Panc1 (cell line): ENCODE results near the gene THOC7.

Experiments used
- POLR2AphosphoS5 ChIP-seq: IDR thresholded peaks from 2 replicates; pipeline ENCODE4 v1.6.1; 2012; ENCODE audit warnings: mild to moderate bottlenecking, low read depth, low read length, moderate library complexity
- SIN3A ChIP-seq: IDR thresholded peaks from 2 replicates; pipeline ENCODE4 v1.6.1; 2012; ENCODE audit warnings: low read depth, mild to moderate bottlenecking, low read length, moderate library complexity, borderline replicate concordance; ENCODE audit not compliant: insufficient read depth
- TCF7L2 ChIP-seq: IDR thresholded peaks from 2 replicates; pipeline ENCODE4 v1.6.1; 2011; ENCODE audit warnings: mild to moderate bottlenecking, low read depth, low read length, inconsistent platforms
- TF ChIP-seq, protein P1 (sequence below): fragments of 450-650 bp; IDR thresholded peaks from 2 replicates; pipeline ENCODE4 v1.5.1; 2017; ENCODE audit warnings: mild to moderate bottlenecking
- TF ChIP-seq, protein P2 (sequence below), 2 experiments: IDR thresholded peaks; 2 replicates each; pipeline ENCODE4 v1.6.1; 2011 to 2012; ENCODE audit warnings: low read depth in 2 of 2, control low read depth in 1 of 2, low read length in 1 of 2, mild to moderate bottlenecking in 1 of 2, moderate library complexity in 1 of 2; ENCODE audit not compliant: insufficient read depth in 1 of 2

DNA sequence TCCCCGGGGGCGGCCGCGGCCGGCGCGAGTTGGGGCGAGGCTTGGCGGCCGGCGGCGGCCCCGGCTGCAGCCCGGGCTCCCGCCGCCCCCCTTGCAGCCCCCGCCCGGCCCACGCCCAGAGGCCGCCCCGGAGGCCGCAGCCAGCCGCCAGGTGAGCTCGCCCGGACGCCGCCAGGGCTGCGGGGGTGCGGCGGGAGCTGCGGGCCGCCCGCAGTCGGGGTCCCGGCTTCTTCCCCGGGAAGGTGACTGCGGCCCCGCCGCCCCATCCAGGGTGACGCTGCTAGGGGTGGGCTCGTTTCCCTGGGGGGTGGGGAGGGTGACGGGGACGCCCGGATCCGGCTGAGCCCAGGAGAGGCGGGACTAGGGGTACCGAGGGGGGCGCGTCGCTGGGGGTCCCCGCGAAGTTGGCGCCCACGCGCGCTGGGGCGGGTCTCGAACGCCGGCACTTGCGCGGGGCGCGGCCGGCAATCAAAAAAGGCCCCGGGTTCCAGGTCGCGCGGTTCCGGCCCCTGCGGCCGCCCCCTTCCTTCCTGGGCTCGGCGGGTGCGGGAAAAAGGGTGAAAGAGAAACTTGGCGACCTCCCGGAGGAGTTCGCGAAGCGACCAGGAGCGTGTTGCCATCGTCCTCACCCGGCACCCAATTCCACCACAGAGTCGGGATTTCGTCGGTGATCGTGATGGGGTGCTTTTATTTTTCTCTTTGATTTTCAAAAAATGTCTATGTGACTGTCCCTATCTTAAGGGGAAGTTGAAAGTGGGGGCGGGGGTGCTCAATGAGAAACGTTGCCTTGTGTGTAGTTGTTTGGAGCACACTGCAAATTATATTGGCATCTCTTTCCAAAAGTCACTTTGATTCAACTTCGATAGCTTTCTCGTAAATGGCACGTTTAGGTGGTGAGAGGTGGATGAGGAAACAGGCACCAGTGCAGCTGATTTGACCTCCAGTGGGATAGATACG is 681 bp upstream of the THOC7 start:
- TF ChIP-seq, protein P1, sequence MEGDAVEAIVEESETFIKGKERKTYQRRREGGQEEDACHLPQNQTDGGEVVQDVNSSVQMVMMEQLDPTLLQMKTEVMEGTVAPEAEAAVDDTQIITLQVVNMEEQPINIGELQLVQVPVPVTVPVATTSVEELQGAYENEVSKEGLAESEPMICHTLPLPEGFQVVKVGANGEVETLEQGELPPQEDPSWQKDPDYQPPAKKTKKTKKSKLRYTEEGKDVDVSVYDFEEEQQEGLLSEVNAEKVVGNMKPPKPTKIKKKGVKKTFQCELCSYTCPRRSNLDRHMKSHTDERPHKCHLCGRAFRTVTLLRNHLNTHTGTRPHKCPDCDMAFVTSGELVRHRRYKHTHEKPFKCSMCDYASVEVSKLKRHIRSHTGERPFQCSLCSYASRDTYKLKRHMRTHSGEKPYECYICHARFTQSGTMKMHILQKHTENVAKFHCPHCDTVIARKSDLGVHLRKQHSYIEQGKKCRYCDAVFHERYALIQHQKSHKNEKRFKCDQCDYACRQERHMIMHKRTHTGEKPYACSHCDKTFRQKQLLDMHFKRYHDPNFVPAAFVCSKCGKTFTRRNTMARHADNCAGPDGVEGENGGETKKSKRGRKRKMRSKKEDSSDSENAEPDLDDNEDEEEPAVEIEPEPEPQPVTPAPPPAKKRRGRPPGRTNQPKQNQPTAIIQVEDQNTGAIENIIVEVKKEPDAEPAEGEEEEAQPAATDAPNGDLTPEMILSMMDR = no peak
- no peak for TF ChIP-seq POLR2AphosphoS5
- no peak for TF ChIP-seq SIN3A
- TF ChIP-seq, protein P2, sequence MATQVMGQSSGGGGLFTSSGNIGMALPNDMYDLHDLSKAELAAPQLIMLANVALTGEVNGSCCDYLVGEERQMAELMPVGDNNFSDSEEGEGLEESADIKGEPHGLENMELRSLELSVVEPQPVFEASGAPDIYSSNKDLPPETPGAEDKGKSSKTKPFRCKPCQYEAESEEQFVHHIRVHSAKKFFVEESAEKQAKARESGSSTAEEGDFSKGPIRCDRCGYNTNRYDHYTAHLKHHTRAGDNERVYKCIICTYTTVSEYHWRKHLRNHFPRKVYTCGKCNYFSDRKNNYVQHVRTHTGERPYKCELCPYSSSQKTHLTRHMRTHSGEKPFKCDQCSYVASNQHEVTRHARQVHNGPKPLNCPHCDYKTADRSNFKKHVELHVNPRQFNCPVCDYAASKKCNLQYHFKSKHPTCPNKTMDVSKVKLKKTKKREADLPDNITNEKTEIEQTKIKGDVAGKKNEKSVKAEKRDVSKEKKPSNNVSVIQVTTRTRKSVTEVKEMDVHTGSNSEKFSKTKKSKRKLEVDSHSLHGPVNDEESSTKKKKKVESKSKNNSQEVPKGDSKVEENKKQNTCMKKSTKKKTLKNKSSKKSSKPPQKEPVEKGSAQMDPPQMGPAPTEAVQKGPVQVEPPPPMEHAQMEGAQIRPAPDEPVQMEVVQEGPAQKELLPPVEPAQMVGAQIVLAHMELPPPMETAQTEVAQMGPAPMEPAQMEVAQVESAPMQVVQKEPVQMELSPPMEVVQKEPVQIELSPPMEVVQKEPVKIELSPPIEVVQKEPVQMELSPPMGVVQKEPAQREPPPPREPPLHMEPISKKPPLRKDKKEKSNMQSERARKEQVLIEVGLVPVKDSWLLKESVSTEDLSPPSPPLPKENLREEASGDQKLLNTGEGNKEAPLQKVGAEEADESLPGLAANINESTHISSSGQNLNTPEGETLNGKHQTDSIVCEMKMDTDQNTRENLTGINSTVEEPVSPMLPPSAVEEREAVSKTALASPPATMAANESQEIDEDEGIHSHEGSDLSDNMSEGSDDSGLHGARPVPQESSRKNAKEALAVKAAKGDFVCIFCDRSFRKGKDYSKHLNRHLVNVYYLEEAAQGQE (IDR thresholded peaks at IDR 0.05; ENCODE audit: insufficient read depth in 1 of 2, low read depth in 2 of 2, low read length in 1 of 2) = no peak
- TF ChIP-seq TCF7L2 = no peak
